ENCODE measurements around the gene OSBPL8.
"Not testable (repeated sequence)": the region's sequence is repeated elsewhere in the genome, so short reads cannot be mapped to it uniquely, and the experiment has no call there.

OSBPL8 gene

GRCh38 chr12:76420222-76420621 lies 139.3 kb downstream of the OSBPL8 start:
- no peak for DNase-seq (ENCODE audit: low spot score)

GRCh38 chr12:76417116-76417515 lies 142.5 kb downstream of the OSBPL8 start:
- no peak for DNase-seq (ENCODE audit: low spot score)

- DNase-seq (ENCODE audit: low spot score) = no peak
Measured at GRCh38 chr12:76413121-76413520, 146.4 kb downstream of the OSBPL8 start.

GRCh38 chr12:76410781-76411180 lies 148.8 kb downstream of the OSBPL8 start:
- no peak for DNase-seq (ENCODE audit: low spot score)

- DNase-seq (ENCODE audit: low spot score) = no peak
Measured at GRCh38 chr12:76410371-76410770, 149.2 kb downstream of the OSBPL8 start.

- DNase-seq (ENCODE audit: low spot score) = no peak
Measured at GRCh38 chr12:76409074-76409473, 150.5 kb downstream of the OSBPL8 start.

GRCh38 chr12:76407710-76408109 lies 151.9 kb downstream of the OSBPL8 start:
- no peak for DNase-seq (ENCODE audit: low spot score)

GRCh38 chr12:76402259-76402658 lies 157.3 kb downstream of the OSBPL8 start:
- no peak for DNase-seq (ENCODE audit: low spot score)

GRCh38 chr12:76400136-76400535 lies 159.4 kb downstream of the OSBPL8 start:
- DNase-seq (ENCODE audit: low spot score) = no peak

- no peak for DNase-seq (ENCODE audit: low spot score)
Measured at GRCh38 chr12:76399040-76399439, 160.5 kb downstream of the OSBPL8 start.

GRCh38 chr12:76398106-76398505 lies 161.5 kb downstream of the OSBPL8 start:
- no peak for DNase-seq (ENCODE audit: low spot score)

- no peak for DNase-seq (ENCODE audit: low spot score)
Measured at GRCh38 chr12:76391461-76391860, 168.1 kb downstream of the OSBPL8 start.

- DNase-seq (ENCODE audit: low spot score) = no peak
Measured at GRCh38 chr12:76387614-76388013, 172.0 kb downstream of the OSBPL8 start.

GRCh38 chr12:76384560-76384959 lies 175.0 kb downstream of the OSBPL8 start:
- no peak for DNase-seq (ENCODE audit: low spot score)

GRCh38 chr12:76383988-76384387 lies 175.6 kb downstream of the OSBPL8 start:
- no peak for DNase-seq (ENCODE audit: low spot score)

- DNase-seq (ENCODE audit: low spot score) = no peak
Measured at GRCh38 chr12:76379261-76379660, 180.3 kb downstream of the OSBPL8 start.

GRCh38 chr12:76376876-76377275 lies 182.7 kb downstream of the OSBPL8 start:
- not testable (repeated sequence) for DNase-seq (ENCODE audit: low spot score)

- no peak for DNase-seq (ENCODE audit: low spot score)
Measured at GRCh38 chr12:76375939-76376338, 183.6 kb downstream of the OSBPL8 start.

GRCh38 chr12:76375470-76375869 lies 184.1 kb downstream of the OSBPL8 start:
- no peak for DNase-seq (ENCODE audit: low spot score)

- DNase-seq (ENCODE audit: low spot score) = no peak
Measured at GRCh38 chr12:76374386-76375020, 185.1 kb downstream of the OSBPL8 start.

GRCh38 chr12:76368230-76368629 lies 191.3 kb downstream of the OSBPL8 start:
- no peak for DNase-seq (ENCODE audit: low spot score)

GRCh38 chr12:76366163-76366562 lies 193.4 kb downstream of the OSBPL8 start:
- no peak for DNase-seq (ENCODE audit: low spot score)

- DNase-seq (ENCODE audit: low spot score) = not testable (repeated sequence)
Measured at GRCh38 chr12:76364131-76364530, 195.4 kb downstream of the OSBPL8 start.

GRCh38 chr12:76360316-76360715 lies 199.3 kb downstream of the OSBPL8 start:
- no peak for DNase-seq (ENCODE audit: low spot score)

Data from germinal center (tissue), 1 donor.